Liver (tissue), 9 donors: ENCODE measurements around the gene ANO4. TPM values are rescaled to one million over a fixed set of nuclear protein-coding genes. Genes with fewer than 3 reads are reported as not detected.

ENCODE experiments used
- DNase-seq: peaks from one replicate; pipeline ENCODE4 v3.0.0-alpha.2; 2017; ENCODE audit warnings: low spot score
- H3K27ac ChIP-seq, 2 donors: one replicate each; pipeline ENCODE4 v1.7.0; 2013; ENCODE audit warnings: inconsistent platforms in 2 of 2, low read length in 2 of 2, control low read depth in 1 of 2, low read depth in 1 of 2, mild to moderate bottlenecking in 1 of 2
- H3K27me3 ChIP-seq, 4 donors: one replicate each; pipeline versions ENCODE4 v1.6.1 to v1.7.0; 2013; ENCODE audit warnings: low read length in 3 of 4, inconsistent platforms in 1 of 4, mild to moderate bottlenecking in 1 of 4, moderate library complexity in 1 of 4; ENCODE audit not compliant: control insufficient read depth in 4 of 4, insufficient read depth in 4 of 4
- H3K36me3 ChIP-seq, 4 donors: one replicate each; pipeline versions ENCODE4 v1.6.1 to v1.7.0; 2013; ENCODE audit warnings: low read length in 3 of 4, mild to moderate bottlenecking in 3 of 4, low read depth in 1 of 4, moderate library complexity in 1 of 4; ENCODE audit not compliant: control insufficient read depth in 4 of 4, insufficient read depth in 3 of 4
- H3K4me1 ChIP-seq, 4 donors: one replicate each; pipeline versions ENCODE4 v1.6.1 to v1.7.0; 2013; ENCODE audit warnings: low read length in 3 of 4, mild to moderate bottlenecking in 3 of 4, moderate library complexity in 1 of 4; ENCODE audit not compliant: control insufficient read depth in 4 of 4, insufficient read depth in 4 of 4
- H3K4me3 ChIP-seq, 3 donors: one replicate each; pipeline versions ENCODE4 v1.6.1 to v1.7.0; 2013; ENCODE audit warnings: low read length in 3 of 3, control low read depth in 1 of 3, low read depth in 1 of 3, mild to moderate bottlenecking in 1 of 3
- H3K9ac ChIP-seq, 2 donors: one replicate each; pipeline ENCODE4 v1.7.0; 2013; ENCODE audit warnings: low read length in 2 of 2, mild to moderate bottlenecking in 2 of 2, moderate library complexity in 2 of 2, control low read depth in 1 of 2, low read depth in 1 of 2
- H3K9me3 ChIP-seq, 4 donors: one replicate each; pipeline versions ENCODE4 v1.6.1 to v1.7.0; 2013; ENCODE audit warnings: low read length in 3 of 4; ENCODE audit not compliant: control insufficient read depth in 4 of 4
- CTCF ChIP-seq: fragments of 150-350 bp; IDR thresholded peaks from 2 replicates; pipeline ENCODE4 v1.5.1; 2017; ENCODE audit warnings: improper control_type of control experiment, low read depth, low read length; ENCODE audit not compliant: missing input control
- EGR1 ChIP-seq, 2 donors: IDR thresholded peaks; 2 replicates each; pipeline ENCODE4 v1.6.1; 2016 to 2018; ENCODE audit warnings: antibody characterized with exemption in 2 of 2, low read depth in 2 of 2
- FOXA1 ChIP-seq: IDR thresholded peaks from 2 replicates; pipeline ENCODE4 v1.6.1; 2016; ENCODE audit warnings: antibody characterized with exemption
- FOXA2 ChIP-seq: IDR thresholded peaks from 2 replicates; pipeline ENCODE4 v1.6.1; 2016; ENCODE audit warnings: antibody characterized with exemption
- GABPA ChIP-seq, 2 donors: IDR thresholded peaks in 1 of 2; conservative IDR thresholded peaks in 1 of 2; 2 replicates each; pipeline ENCODE4 v1.6.1; 2016; ENCODE audit warnings: antibody characterized with exemption in 2 of 2, mild to moderate bottlenecking in 1 of 2, moderate library complexity in 1 of 2
- HNF4A ChIP-seq, 2 donors: conservative IDR thresholded peaks; 2 replicates each; pipeline ENCODE4 v1.6.1; 2016; ENCODE audit warnings: antibody characterized with exemption in 2 of 2, mild to moderate bottlenecking in 2 of 2
- HNF4G ChIP-seq: IDR thresholded peaks from 2 replicates; pipeline ENCODE4 v1.6.1; 2016; ENCODE audit warnings: antibody characterized with exemption
- JUND ChIP-seq, 2 donors: IDR thresholded peaks; 2 replicates each; pipeline ENCODE4 v1.6.1; 2016; ENCODE audit warnings: antibody characterized with exemption in 2 of 2
- MAX ChIP-seq: IDR thresholded peaks from 2 replicates; pipeline ENCODE4 v1.6.1; 2016; ENCODE audit warnings: antibody characterized with exemption
- NR2F2 ChIP-seq: IDR thresholded peaks from 2 replicates; pipeline ENCODE4 v1.6.1; 2016; ENCODE audit warnings: antibody characterized with exemption
- RAD21 ChIP-seq, 2 donors: IDR thresholded peaks; 2 replicates each; pipeline ENCODE4 v1.6.1; 2016; ENCODE audit warnings: antibody characterized with exemption in 2 of 2, mild to moderate bottlenecking in 2 of 2
- REST ChIP-seq: IDR thresholded peaks from 2 replicates; pipeline ENCODE4 v1.6.1; 2016; ENCODE audit warnings: antibody characterized with exemption, mild to moderate bottlenecking
- RXRA ChIP-seq, 2 donors: IDR thresholded peaks; 2 replicates each; pipeline ENCODE4 v1.6.1; 2017 to 2018; ENCODE audit warnings: antibody characterized with exemption in 2 of 2, mild to moderate bottlenecking in 1 of 2
- TAF1 ChIP-seq: conservative IDR thresholded peaks from 2 replicates; pipeline ENCODE4 v1.6.1; 2016; ENCODE audit warnings: antibody characterized with exemption, mild to moderate bottlenecking
- YY1 ChIP-seq: IDR thresholded peaks from 2 replicates; pipeline ENCODE4 v1.6.1; 2016; ENCODE audit warnings: antibody characterized with exemption, mild to moderate bottlenecking
- ZBTB33 ChIP-seq: IDR thresholded peaks from 2 replicates; pipeline ENCODE4 v1.6.1; 2016; ENCODE audit warnings: antibody characterized with exemption
- WGBS: extraction: QIAGEN DNeasy Blood & Tissue Kit; methylation state at CpG from one replicate; pipeline ENCODE4 v1.1.7; 2013; 5-methylcytosine and 5-hydroxymethylcytosine counted together
- polyA plus RNA-seq, 2 donors: library from polyadenylated mRNA; stranded (reverse) in 1 of 2; unstranded in 1 of 2; fragments of 200-250 nt in 1 of 2; fragments of >200 nt in 1 of 2; fragmentation: Nextera tagmentation in 1 of 2; extraction: Ambion mirVana in 1 of 2; gene quantifications; one replicate each; pipeline versions ENCODE4 v1.2.1 to v1.2.3, GENCODE V29; 2013 to 2015
- total RNA-seq, 2 donors: library from RNA; depleted of rRNA; stranded (reverse); fragments of >200 nt; gene quantifications; one replicate each; pipeline ENCODE4 v1.2.3, GENCODE V29; 2014
- TF ChIP-seq, protein P1 (sequence below): IDR thresholded peaks from 2 replicates; pipeline ENCODE4 v1.6.1; 2016; ENCODE audit warnings: antibody characterized with exemption
- donor health status: healthy.
- donor health status: healthy.
- donor health status: healthy.
- donor health status: healthy.
- donor health status: healthy.

The ANO4 gene
- total and polyA plus RNA-seq, 4 donors: 0.08 to 2.2 (median 0.17) TPM; not detected in 1

- TF ChIP-seq RAD21 (IDR thresholded peaks at IDR 0.05) (no peak), CTCF (no peak), MAX (no peak), HNF4A (conservative IDR thresholded peaks at IDR 0.05) (no peak), JUND (IDR thresholded peaks at IDR 0.05) (no peak), RXRA (IDR thresholded peaks at IDR 0.05) (no peak), ZBTB33 (no peak), FOXA1 (no peak), EGR1 (IDR thresholded peaks at IDR 0.05; ENCODE audit: low read depth in 2 of 2) (no peak), YY1 (no peak), GABPA (IDR thresholded peaks at IDR 0.05 in 1 of 2, conservative IDR thresholded peaks at IDR 0.05 in 1 of 2) (no peak), TAF1 (no peak)
- H3K36me3 ChIP-seq: no peaks in the 10 kb centered on the region
- no peak overlapping the region for H3K9ac ChIP-seq
- no peak overlapping the region for H3K4me3 ChIP-seq
- no peaks in the 10 kb centered on the region for H3K27me3 ChIP-seq
- WGBS: 60% methylated on average over 5 of the region's 5 CpGs
- H3K4me1 ChIP-seq: no peaks in the 10 kb centered on the region
- H3K27ac ChIP-seq: no peak overlapping the region
- H3K9me3 ChIP-seq: no peaks in the 10 kb centered on the region
- no peak for DNase-seq
These were observed 148.6 kb downstream of the ANO4 start for GRCh38 chr12:100942984-100943749.

- 91% methylated on average over 1 of the region's 1 CpG for WGBS
- no peak overlapping the region for H3K27ac ChIP-seq
- H3K4me3 ChIP-seq: no peak overlapping the region
- TF ChIP-seq TAF1: no peak
- TF ChIP-seq HNF4G: no peak
- no peak for TF ChIP-seq GABPA (IDR thresholded peaks at IDR 0.05 in 1 of 2, conservative IDR thresholded peaks at IDR 0.05 in 1 of 2)
- no peak for TF ChIP-seq RXRA (IDR thresholded peaks at IDR 0.05)
- TF ChIP-seq MAX: no peak
- TF ChIP-seq JUND (IDR thresholded peaks at IDR 0.05): no peak
- TF ChIP-seq, protein P1, sequence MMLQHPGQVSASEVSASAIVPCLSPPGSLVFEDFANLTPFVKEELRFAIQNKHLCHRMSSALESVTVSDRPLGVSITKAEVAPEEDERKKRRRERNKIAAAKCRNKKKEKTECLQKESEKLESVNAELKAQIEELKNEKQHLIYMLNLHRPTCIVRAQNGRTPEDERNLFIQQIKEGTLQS: no peak
- TF ChIP-seq RAD21 (IDR thresholded peaks at IDR 0.05): no peak
- TF ChIP-seq NR2F2: no peak
- no peak for TF ChIP-seq EGR1 (IDR thresholded peaks at IDR 0.05; ENCODE audit: low read depth in 2 of 2)
- TF ChIP-seq ZBTB33: no peak
- no peak for TF ChIP-seq HNF4A (conservative IDR thresholded peaks at IDR 0.05)
- TF ChIP-seq CTCF: no peak
- TF ChIP-seq FOXA1: no peak
- no peak for TF ChIP-seq YY1
- no peak for TF ChIP-seq REST
- no peak for TF ChIP-seq FOXA2
These were observed 157.2 kb downstream of the ANO4 start for GRCh38 chr12:100951756-100952155.

More at GRCh38 chr12:100951756-100952155, 157.2 kb downstream of the ANO4 start:
- H3K4me1 ChIP-seq: no peaks in the 10 kb centered on the region
- no peaks in the 10 kb centered on the region for H3K36me3 ChIP-seq
- DNase-seq: no peak
- no peaks in the 10 kb centered on the region for H3K27me3 ChIP-seq
- no peaks in the 10 kb centered on the region for H3K9me3 ChIP-seq
- H3K9ac ChIP-seq: no peak overlapping the region
